Measurements from ENCODE around the gene PRKAA1.

PRKAA1 gene

DNA sequence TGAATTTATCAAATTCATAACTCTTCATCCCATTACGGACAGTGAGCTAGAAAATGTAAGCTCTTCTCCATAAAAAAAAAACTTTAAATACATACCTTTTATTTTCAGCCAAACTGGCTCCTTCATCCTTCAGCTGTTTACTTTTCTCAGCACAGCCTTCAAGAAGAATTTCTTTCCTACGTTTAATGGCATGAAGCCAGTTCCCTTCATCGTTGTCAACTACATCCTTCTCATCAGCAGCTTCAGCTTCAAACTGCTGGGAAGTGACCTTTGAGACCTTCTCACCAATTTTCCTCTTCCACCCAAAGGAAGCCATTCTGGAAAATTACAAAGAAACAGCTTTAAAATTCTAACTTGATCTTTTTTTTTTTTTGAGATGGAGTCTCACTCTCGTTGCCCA, 51.5 kb downstream of the PRKAA1 start:
- no peak overlapping the region for H3K27ac ChIP-seq

GRCh38 chr5:40743771-40744170, 54.4 kb downstream of the PRKAA1 start:
- TF ChIP-seq ZFX (IDR thresholded peaks at IDR 0.05): no peak
- no peak for TF ChIP-seq CTCF (conservative IDR thresholded peaks at IDR 0.05)
- H3K27ac ChIP-seq: no peak overlapping the region

More for the DNA sequence above, 51.5 kb downstream of the PRKAA1 start:
- TF ChIP-seq CTCF (conservative IDR thresholded peaks at IDR 0.05): no peak
- no peak for TF ChIP-seq ZFX (IDR thresholded peaks at IDR 0.05)

GRCh38 chr5:40738502-40738901, 59.7 kb downstream of the PRKAA1 start:
- H3K27ac ChIP-seq: no peak overlapping the region
- TF ChIP-seq ZFX (IDR thresholded peaks at IDR 0.05) (no peak), CTCF (conservative IDR thresholded peaks at IDR 0.05) (no peak)

GRCh38 chr5:40736103-40736875, 61.9 kb downstream of the PRKAA1 start:
- H3K27ac ChIP-seq: no peak overlapping the region
- TF ChIP-seq ZFX (IDR thresholded peaks at IDR 0.05) (no peak), CTCF (conservative IDR thresholded peaks at IDR 0.05) (peak; percentile 88)

GRCh38 chr5:40735609-40736008, 62.6 kb downstream of the PRKAA1 start:
- no peak for TF ChIP-seq ZFX (IDR thresholded peaks at IDR 0.05)
- no peak for TF ChIP-seq CTCF (conservative IDR thresholded peaks at IDR 0.05)
- no peak overlapping the region for H3K27ac ChIP-seq

DNA sequence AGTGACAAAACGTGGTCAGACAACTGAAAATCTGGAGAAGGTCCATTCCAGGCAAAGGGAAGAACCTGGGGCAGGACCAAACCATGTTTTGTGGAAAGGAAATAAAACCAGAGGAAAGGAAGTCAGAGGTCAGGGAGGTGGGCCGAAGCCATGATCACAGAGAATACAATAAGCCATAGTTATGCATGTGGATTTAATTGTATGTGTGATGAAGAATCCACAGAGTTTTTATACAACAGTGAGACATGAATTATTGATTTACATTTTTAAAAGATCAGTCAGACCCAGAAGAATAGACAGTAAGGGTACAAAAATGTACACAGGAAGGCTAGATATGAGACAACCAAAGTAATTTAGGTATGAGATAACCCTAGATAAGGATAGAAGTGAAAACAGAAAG, 63.2 kb downstream of the PRKAA1 start:
- H3K27ac ChIP-seq: no peak overlapping the region

More for the DNA sequence above, 63.2 kb downstream of the PRKAA1 start:
- TF ChIP-seq CTCF (conservative IDR thresholded peaks at IDR 0.05) (no peak), ZFX (IDR thresholded peaks at IDR 0.05) (no peak)
